Stimulated activated CD4-positive, alpha-beta T cell treated with anti-CD3 and anti-CD28 coated beads, Interleukin-1b, Interleukin-23, amount 100 ng/mL, for 24 hours (primary cell): ENCODE measurements around the gene KLHL14.

ENCODE experiments used
- DNase-seq, 4 experiments: peaks; one replicate each; pipeline ENCODE4 v3.0.0-alpha.2; 2020; ENCODE audit warnings: low read depth in 4 of 4, low spot score in 1 of 4

The KLHL14 gene

GRCh38 chr18:32724071-32724749, 48.6 kb downstream of the KLHL14 start:
- DNase-seq = no peak

- DNase-seq = no peak
Observed at GRCh38 chr18:32722279-32722678, 50.5 kb downstream of the KLHL14 start.

DNA sequence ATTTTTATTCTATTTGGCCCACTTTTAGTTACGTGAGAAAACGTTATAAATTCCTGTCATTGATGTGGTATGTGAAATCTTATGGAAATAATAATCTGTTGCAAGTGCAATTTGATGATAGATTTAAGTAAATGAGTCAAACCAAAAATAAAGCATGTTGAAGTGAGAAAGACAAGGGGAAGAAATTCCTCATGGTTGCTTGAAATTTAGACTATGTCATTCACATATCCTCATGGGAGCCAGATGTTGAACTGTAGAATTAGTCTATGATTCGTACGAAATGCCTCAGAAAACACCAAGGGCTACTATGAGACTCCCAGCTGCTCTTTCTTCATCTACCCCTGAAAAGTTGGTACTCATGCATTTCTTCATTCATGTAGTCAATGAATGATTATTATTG, 55.7 kb downstream of the KLHL14 start:
- DNase-seq = no peak

DNA sequence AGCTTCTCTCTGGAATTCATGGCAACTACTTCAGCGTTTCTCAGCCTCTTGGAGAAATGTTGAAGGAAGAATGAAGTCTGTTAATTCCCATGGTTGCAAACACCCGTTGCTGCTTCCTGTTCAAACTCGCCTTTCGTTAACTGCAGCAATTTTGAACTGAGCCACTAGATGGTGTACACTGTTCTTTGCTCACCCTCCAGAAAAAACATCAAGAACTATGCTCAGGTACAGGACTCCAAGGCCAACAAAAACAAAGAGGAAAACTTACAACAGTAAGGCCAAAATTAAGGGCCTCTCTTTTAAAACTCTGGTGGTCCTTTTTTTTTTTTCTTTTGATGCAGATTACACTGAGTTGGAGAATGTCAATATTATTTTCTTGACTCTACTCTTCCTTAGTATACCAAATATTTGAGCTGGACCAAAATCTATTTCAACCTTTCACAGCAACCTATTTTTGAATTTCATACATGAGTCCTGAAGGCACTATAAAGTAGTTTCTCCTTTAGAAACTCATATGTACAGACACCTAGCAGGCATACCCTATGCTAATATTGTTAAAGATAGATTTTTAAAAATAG, 58.2 kb downstream of the KLHL14 start:
- DNase-seq = no peak

DNA sequence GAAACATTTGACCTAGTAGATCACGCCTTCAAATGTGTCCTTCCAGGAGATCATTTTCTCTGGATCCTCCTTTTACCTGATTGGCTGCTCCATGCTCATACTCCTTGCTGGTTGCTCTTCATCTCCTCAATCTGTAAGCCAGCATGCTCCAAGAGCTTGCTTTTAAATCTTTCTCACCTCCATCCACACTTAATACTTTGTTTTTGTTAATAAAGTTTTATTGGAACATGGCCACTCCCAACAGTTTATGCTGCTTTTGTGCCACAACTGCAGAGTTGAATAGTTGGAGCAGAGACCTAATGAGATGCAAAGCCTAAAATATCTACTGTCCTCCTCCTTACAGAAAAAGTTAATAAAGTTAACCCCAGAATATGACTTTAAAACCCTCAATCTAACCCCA, 60.0 kb downstream of the KLHL14 start:
- no peak for DNase-seq

GRCh38 chr18:32711862-32712261, 61.0 kb downstream of the KLHL14 start:
- no peak for DNase-seq

GRCh38 chr18:32707586-32707985, 65.2 kb downstream of the KLHL14 start:
- DNase-seq = no peak

DNA sequence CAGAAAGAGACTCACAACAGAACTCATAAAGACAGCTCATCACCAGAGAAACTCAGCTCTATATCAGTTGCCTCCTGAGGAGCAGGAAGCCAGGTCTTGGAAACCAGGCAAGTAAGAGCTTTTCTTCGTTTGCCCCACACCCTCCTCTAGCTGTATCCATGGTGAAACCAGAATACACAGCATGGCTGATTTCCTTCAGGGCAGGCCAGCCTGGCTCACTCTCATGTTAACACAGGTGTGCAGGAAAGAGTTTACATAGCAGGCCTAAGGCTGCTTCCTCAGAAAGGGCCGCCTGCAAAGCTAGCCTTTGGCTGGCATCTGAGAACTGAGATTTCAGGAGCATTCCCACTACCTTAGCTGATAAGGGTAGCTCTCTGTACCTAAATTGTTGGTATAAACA, 65.7 kb downstream of the KLHL14 start:
- DNase-seq = no peak

- DNase-seq = no peak
Observed at GRCh38 chr18:32701313-32701712, 71.5 kb downstream of the KLHL14 start.

GRCh38 chr18:32698153-32698552, 74.7 kb downstream of the KLHL14 start:
- DNase-seq = no peak

DNA sequence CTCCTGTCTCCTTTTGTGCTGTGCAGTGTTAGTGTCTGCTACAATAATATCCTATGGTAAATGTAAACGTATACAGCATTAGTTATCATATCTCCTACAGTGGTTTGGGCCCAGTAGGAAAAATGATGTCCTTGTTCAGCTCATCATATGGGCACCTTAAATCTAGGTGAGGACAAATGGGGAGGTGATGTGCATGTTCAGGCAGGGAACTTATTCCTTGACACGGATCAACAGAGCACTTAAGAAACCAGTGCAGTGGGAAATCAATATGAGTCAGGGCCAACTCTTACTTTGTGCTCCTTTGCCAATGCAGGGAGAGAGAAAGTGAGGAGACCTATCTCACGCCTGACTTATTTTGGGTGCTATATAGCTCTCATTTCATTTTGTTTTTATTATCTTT, 76.4 kb downstream of the KLHL14 start:
- no peak for DNase-seq

GRCh38 chr18:32695534-32695933, 77.3 kb downstream of the KLHL14 start:
- no peak for DNase-seq

- no peak for DNase-seq
Observed at GRCh38 chr18:32688821-32689220, 84.0 kb downstream of the KLHL14 start.

DNA sequence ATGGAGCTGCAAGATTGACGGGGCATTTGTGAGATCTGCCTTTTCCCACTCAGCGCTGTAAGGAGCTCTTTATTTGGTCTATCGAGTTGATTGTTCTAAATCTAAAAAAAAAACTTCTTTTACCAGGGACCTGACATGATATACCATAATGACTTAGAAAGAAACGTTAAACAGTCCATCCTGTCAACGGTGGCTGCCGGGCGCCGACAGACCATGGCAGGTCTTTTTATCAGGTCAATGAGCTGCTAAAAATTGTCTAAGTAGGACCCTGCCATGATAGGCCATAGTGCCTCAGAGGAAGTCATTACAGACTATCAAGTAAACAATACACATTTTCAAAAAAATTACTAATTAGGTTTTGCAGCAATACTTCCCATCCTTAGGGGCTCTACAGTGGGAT, 87.9 kb downstream of the KLHL14 start:
- no peak for DNase-seq

DNA sequence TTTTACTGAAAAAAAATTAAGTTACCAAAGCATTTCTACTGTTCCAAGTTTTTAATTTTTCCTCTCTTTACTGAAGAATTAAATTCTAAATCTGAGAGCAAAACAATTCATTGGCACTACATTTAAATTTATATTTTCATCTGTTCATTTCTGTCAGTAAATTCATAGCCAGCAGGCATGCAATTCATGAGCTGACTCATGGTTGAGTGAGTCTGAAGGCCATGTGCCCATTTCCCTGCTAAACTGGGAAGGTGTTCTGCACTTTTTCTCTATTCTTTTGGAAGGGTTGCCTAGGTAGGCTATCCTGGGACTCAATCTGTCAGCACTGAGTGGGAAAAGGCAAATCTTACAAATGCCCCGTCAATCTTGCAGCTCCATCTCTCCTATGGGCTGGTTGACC, 88.7 kb downstream of the KLHL14 start:
- DNase-seq = no peak

DNA sequence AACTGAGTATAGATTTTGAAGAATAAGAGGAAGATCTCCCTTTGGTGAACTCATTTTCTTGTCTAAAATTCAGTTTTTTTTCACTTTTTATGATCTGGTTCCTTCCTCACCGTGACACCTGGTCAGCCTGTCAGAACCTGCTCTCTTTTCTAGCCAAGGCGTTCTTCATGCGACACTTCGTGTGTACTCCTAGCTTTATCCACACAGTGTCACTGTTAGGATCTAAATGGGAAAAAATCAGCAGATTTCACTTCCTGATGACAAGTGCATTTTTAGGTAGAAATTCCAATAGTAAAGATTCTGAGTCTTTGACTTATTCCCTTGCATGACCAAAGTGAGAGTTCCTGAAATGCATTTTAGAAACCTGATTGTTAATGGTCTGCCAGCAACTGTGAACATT, 89.8 kb downstream of the KLHL14 start:
- no peak for DNase-seq

DNA sequence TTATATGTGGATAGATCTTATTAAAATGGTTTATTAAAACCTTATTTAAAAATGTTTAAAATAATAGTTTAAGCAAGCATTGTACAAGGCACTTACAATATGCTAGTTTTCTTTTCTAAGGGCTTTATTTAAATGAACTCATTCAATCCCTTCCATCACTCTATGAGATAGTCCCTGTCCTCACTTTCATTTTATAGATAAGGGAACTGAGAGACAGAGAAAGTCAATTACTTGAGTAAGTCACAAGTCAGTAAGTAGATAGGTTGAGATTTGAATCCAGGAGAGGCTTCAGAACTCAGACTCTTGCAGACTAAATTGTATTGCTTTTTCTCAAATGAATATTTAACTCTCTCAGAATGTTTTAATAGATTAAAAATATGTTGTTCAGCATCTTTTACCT, 95.2 kb downstream of the KLHL14 start:
- no peak for DNase-seq

DNA sequence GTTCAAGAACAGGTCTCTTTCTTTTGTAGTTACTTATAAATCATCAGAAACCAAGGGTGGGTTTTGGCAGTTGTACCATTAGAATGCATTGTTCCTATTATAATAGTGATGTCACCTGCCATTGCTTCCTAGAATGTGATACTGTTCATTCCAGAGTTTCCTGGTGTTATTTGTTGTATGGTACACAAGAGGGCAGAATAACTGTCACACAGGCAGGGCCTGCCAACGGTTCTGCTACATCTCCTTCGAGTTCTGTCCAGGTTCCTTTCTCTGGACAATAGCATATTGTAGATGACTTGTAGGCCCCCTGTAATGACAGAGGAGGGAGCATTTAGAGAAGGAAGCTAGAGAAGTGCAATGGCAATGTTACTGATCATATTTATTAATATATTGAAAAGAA, 98.3 kb downstream of the KLHL14 start:
- DNase-seq = no peak

DNA sequence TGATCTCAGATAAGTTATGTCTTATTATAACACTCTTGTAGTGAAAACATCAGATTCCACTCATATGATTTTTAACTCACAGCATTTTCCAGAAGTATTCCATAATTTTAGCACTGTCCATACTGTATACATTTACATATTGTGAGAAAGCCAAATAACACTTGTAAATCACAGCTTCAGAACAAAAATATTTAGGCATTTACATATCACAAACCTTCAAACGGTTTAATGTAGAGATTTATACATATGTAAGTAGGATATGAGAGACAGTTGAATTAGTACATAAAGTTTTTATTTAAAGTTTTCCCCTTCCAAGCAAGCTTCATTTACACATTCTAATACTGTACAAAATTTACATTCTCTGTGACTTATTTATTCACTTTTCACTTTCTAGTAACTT, 100.4 kb downstream of the KLHL14 start:
- no peak for DNase-seq

GRCh38 chr18:32670727-32671126, 102.1 kb downstream of the KLHL14 start:
- DNase-seq = no peak

- no peak for DNase-seq
Observed at GRCh38 chr18:32669549-32670165, 103.2 kb downstream of the KLHL14 start.

DNA sequence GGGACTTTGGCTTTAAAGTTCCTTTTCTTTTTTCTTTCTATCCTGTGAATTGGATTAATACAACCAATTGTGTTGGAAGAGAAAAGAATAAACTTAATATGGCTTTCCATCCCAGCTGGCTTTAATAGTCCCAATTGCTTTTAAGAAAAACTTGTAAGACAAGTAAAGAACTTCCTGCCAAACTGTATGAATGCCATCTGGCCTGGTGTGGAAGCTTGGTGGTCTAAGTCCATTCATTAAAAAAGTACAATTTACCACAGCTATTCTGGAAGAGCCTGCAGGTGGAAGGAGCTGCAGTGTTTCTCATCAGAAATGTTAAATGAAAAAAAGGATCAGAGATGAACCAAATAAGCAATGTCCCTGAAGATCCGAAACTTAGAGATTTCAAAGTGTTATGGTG, 103.9 kb downstream of the KLHL14 start:
- DNase-seq = no peak
